ENCODE data around the gene AKR1B15. TPM values are rescaled to one million over a fixed set of nuclear protein-coding genes. Genes with fewer than 3 reads are reported as not detected.
"Not testable (repeated sequence)": the region's sequence is repeated elsewhere in the genome, so short reads cannot be mapped to it uniquely, and the experiment has no call there.

Gene AKR1B15
- total and polyA plus RNA-seq, 12 donors, result not detected

- no peaks in the 10 kb centered on the region for H3K36me3 ChIP-seq
- H3K4me1 ChIP-seq, result no peaks in the 10 kb centered on the region
- no peak for TF ChIP-seq CTCF (IDR thresholded peaks at IDR 0.05)
- H3K27ac ChIP-seq, result no peak overlapping the region
- 61 to 81% methylated on average over 2 of the region's 2 CpGs for WGBS, 2 donors
- peak in 1 of 8 donors; percentile 29 for ATAC-seq
- no peak overlapping the region for H3K4me3 ChIP-seq
- DNase-seq, result no peak
- H3K9me3 ChIP-seq, result peaks cover 0 to 14% (median 0%) of the 10 kb centered on the region in 11 donors
- peaks cover 0 to 3% (median 0%) of the 10 kb centered on the region in 7 donors for H3K27me3 ChIP-seq
- intact Hi-C loops (cut with DNase I), result no loop called here
Measured at GRCh38 chr7:134565643-134566136, 16.8 kb downstream of the AKR1B15 start.

- no peak for TF ChIP-seq CTCF (IDR thresholded peaks at IDR 0.05)
- ATAC-seq, result no peak
Measured at GRCh38 chr7:134567368-134567767, 18.5 kb downstream of the AKR1B15 start.

GRCh38 chr7:134569962-134570361 lies 21.1 kb downstream of the AKR1B15 start:
- H3K27ac ChIP-seq; H3K4me1 ChIP-seq; H3K36me3 ChIP-seq; H3K27me3 ChIP-seq; DNase-seq; intact Hi-C loops (cut with DNase I); H3K4me3 ChIP-seq; ATAC-seq: not testable (repeated sequence)
- 92 to 94% methylated on average over 9 of the region's 9 CpGs for WGBS, 2 donors
- H3K9me3 ChIP-seq, result peaks cover 0 to 17% (median 0%) of the 10 kb centered on the region in 11 donors

More at GRCh38 chr7:134567368-134567767, 18.5 kb downstream of the AKR1B15 start:
- Histone ChIP-seq H3K27me3 (peaks cover 0 to 3% (median 0%) of the 10 kb centered on the region in 7 donors), H3K27ac (no peak overlapping the region), H3K36me3 (no peaks in the 10 kb centered on the region), H3K4me1 (no peaks in the 10 kb centered on the region), H3K9me3 (peaks cover 0 to 17% (median 0%) of the 10 kb centered on the region in 11 donors), H3K4me3 (no peak overlapping the region)
- DNase-seq, result no peak
- 69 to 77% methylated on average over 3 of the region's 3 CpGs for WGBS, 2 donors
- intact Hi-C loops (cut with DNase I), result no loop called here

- no peak for ATAC-seq
- no peaks in the 10 kb centered on the region for H3K36me3 ChIP-seq
- H3K4me1 ChIP-seq, result no peaks in the 10 kb centered on the region
- WGBS, 2 donors, result 87 to 93% methylated on average over 2 of the region's 2 CpGs
- intact Hi-C loops (cut with DNase I), result no loop called here
- no peak overlapping the region for H3K27ac ChIP-seq
- peaks cover 0 to 3% (median 0%) of the 10 kb centered on the region in 7 donors for H3K27me3 ChIP-seq
- H3K9me3 ChIP-seq, result peaks cover 0 to 17% (median 0%) of the 10 kb centered on the region in 11 donors
- DNase-seq, result no peak
- no peak for TF ChIP-seq CTCF (IDR thresholded peaks at IDR 0.05)
- no peak overlapping the region for H3K4me3 ChIP-seq
Measured at GRCh38 chr7:134571101-134571500, 22.2 kb downstream of the AKR1B15 start.

GRCh38 chr7:134571746-134572461 lies 23.0 kb downstream of the AKR1B15 start:
- WGBS, 2 donors, result 84 to 89% methylated on average over 6 of the region's 6 CpGs
- H3K36me3 ChIP-seq, result no peaks in the 10 kb centered on the region
- DNase-seq, result no peak
- TF ChIP-seq CTCF (IDR thresholded peaks at IDR 0.05), result no peak
- H3K27me3 ChIP-seq, result no peaks in the 10 kb centered on the region
- intact Hi-C loops (cut with DNase I), result no loop called here
- H3K4me3 ChIP-seq, result no peak overlapping the region
- no peak overlapping the region for H3K27ac ChIP-seq
- H3K9me3 ChIP-seq, result peaks cover 0 to 17% (median 0%) of the 10 kb centered on the region in 11 donors
- H3K4me1 ChIP-seq, result no peaks in the 10 kb centered on the region
- ATAC-seq, result no peak
